ENCODE data around the gene VPS8. TPM values are rescaled to one million over a fixed set of nuclear protein-coding genes. Genes with fewer than 3 reads are reported as not detected.
A peak's percentile ranks its signal among the peaks of the same experiment; 100 is the strongest.

VPS8 gene
- total and polyA plus RNA-seq, 5 donors from 2014 or later: 23.4 to 73.8 (median 26.9) TPM

DNA sequence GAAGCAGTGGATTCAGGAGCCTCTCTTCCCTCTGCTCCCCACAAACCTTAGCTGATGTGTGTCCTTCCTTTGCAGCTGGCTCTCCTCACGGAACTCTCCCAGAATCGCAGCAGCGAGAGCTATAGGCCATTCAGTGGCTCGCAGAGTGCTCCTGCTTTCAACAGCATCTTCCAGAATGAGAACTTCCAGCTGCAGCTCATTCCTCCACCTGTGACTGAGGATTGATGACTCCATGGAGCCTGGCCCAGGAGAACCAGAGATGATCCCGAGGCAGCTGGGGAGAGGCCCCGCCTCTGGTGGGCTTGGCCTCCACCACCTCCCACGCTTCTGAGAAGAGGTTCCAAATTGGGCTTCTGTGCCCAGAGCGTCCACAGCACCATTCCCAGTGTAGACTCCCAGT, 239.8 kb downstream of the VPS8 start:
- Histone ChIP-seq H3K36me3 (ENCODE audit: control insufficient read depth, insufficient read depth, low read length) (peaks cover 62% of the 10 kb centered on the region), H3K9me3 (ENCODE audit: control insufficient read depth in 2 of 2, low read length in 2 of 2) (peaks cover 7 to 8% of the 10 kb centered on the region in 2 experiments), H3K4me3 (ENCODE audit: low read depth, low read length) (no peak overlapping the region), H3K27ac (ENCODE audit: insufficient read depth, low read length, poor library complexity, severe bottlenecking) (no peak overlapping the region), H3K27me3 (ENCODE audit: control insufficient read depth, insufficient read depth, low read length) (no peaks in the 10 kb centered on the region), H3K4me1 (ENCODE audit: control insufficient read depth, insufficient read depth, low read length, poor library complexity, severe bottlenecking) (no peaks in the 10 kb centered on the region)
- H3K9me3 Mint-ChIP-seq: peaks cover under 1 to 34% (median 11%) of the 10 kb centered on the region in 7 donors
- ATAC-seq (ENCODE audit: low read depth in 2 of 2): no peak
- H3K4me1 Mint-ChIP-seq: peaks cover 0 to 2% (median 0%) of the 10 kb centered on the region in 4 donors
- peak overlapping the region in 1 of 3 donors; percentile 15 for H3K27ac Mint-ChIP-seq
- no peak overlapping the region for H3K4me3 Mint-ChIP-seq
- H3K27me3 Mint-ChIP-seq: no peaks in the 10 kb centered on the region
- no peak for DNase-seq
- peaks cover 88% of the 10 kb centered on the region for H3K36me3 Mint-ChIP-seq

DNA sequence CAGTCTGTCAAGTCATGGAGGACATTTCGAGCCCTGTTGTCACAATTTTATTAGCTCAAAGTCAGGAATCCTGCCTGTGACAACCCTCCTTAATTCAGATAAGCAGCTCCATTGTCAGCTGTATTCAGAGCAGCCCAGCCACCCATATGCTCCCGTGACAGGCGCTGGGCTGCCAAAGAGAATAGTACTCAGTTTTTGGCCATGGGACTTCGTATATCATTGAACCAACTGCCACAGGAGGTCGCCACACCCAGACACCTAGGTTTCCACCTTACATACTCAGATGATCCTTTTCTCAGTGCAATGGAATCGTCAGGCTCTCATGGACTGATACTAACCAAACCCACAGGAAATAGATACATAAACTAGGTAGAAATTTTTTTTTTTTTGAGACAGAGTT, 240.7 kb downstream of the VPS8 start:
- DNase-seq (no peak), ATAC-seq (ENCODE audit: low read depth in 2 of 2) (no peak)
- Mint-ChIP-seq H3K27ac (no peak overlapping the region), H3K4me1 (peaks cover 0 to 2% (median 0%) of the 10 kb centered on the region in 4 donors), H3K27me3 (peaks cover 4% of the 10 kb centered on the region), H3K36me3 (peaks cover 80% of the 10 kb centered on the region), H3K4me3 (no peak overlapping the region), H3K9me3 (peaks cover 2 to 42% (median 11%) of the 10 kb centered on the region in 7 donors)
- Histone ChIP-seq H3K27ac (ENCODE audit: insufficient read depth, low read length, poor library complexity, severe bottlenecking) (no peak overlapping the region), H3K27me3 (ENCODE audit: control insufficient read depth, insufficient read depth, low read length) (no peaks in the 10 kb centered on the region), H3K4me1 (ENCODE audit: control insufficient read depth, insufficient read depth, low read length, poor library complexity, severe bottlenecking) (no peaks in the 10 kb centered on the region), H3K36me3 (ENCODE audit: control insufficient read depth, insufficient read depth, low read length) (peaks cover 61% of the 10 kb centered on the region), H3K9me3 (ENCODE audit: control insufficient read depth in 2 of 2, low read length in 2 of 2) (peaks cover 9 to 14% of the 10 kb centered on the region in 2 experiments), H3K4me3 (ENCODE audit: low read depth, low read length) (no peak overlapping the region)

DNA sequence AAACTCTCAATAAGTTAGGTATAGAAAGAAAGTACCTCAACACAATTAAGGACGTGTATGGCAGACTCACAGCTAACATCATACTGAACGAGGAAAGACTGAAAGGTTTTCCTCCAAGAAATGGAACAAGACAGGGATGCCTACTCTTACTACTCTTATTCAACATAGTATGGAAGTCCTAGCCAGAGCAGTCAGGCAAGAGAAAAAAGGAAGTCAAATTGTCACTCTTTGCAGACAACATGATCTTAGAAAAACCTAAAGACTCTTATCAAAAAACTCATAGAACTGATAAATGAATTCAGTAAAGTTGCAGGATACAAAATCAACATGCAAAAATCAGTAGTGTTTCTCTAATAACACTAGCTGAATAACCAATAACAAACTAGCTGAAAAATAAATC, 244.9 kb downstream of the VPS8 start:
- H3K4me3 ChIP-seq (ENCODE audit: low read depth, low read length): no peak overlapping the region
- DNase-seq (no peak), ATAC-seq (ENCODE audit: low read depth in 2 of 2) (no peak)
- no peaks in the 10 kb centered on the region for H3K27me3 ChIP-seq (ENCODE audit: control insufficient read depth, insufficient read depth, low read length)
- Mint-ChIP-seq H3K9me3 (peaks cover 9 to 71% (median 18%) of the 10 kb centered on the region in 7 donors), H3K36me3 (peaks cover 39% of the 10 kb centered on the region), H3K27me3 (peaks cover 4% of the 10 kb centered on the region), H3K4me3 (no peak overlapping the region), H3K27ac (no peak overlapping the region), H3K4me1 (no peaks in the 10 kb centered on the region)
- no peaks in the 10 kb centered on the region for H3K4me1 ChIP-seq (ENCODE audit: control insufficient read depth, insufficient read depth, low read length, poor library complexity, severe bottlenecking)
- H3K9me3 ChIP-seq (ENCODE audit: control insufficient read depth in 2 of 2, low read length in 2 of 2): peaks cover 11 to 20% of the 10 kb centered on the region in 2 experiments
- H3K36me3 ChIP-seq (ENCODE audit: control insufficient read depth, insufficient read depth, low read length): peaks cover 21% of the 10 kb centered on the region
- H3K27ac ChIP-seq (ENCODE audit: insufficient read depth, low read length, poor library complexity, severe bottlenecking): no peak overlapping the region

DNA sequence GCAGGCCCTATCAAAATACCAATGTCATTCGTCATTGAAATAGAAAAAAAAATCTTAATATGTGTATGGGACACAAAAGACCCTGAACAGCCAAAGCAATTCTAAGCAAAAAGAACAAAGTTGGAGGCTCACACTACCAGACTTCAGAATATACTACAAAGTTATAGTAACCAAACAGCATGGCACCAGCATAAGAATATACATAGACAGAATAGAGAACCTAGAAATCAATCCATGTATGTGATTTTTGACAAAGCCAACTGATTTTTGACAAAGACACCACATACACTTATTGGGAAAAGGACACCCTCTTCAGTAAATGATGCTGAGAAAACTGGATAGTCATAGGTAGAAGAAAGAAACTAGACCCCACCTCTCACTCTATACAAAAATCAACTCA, 245.9 kb downstream of the VPS8 start:
- Mint-ChIP-seq H3K4me3 (no peak overlapping the region), H3K9me3 (peaks cover 9 to 64% (median 18%) of the 10 kb centered on the region in 7 donors), H3K36me3 (peaks cover 29% of the 10 kb centered on the region), H3K27ac (peak overlapping the region in 1 of 3 donors; percentile 23), H3K27me3 (peaks cover 4% of the 10 kb centered on the region), H3K4me1 (no peaks in the 10 kb centered on the region)
- peaks cover 11 to 20% of the 10 kb centered on the region in 2 experiments for H3K9me3 ChIP-seq (ENCODE audit: control insufficient read depth in 2 of 2, low read length in 2 of 2)
- H3K27ac ChIP-seq (ENCODE audit: insufficient read depth, low read length, poor library complexity, severe bottlenecking): no peak overlapping the region
- H3K4me1 ChIP-seq (ENCODE audit: control insufficient read depth, insufficient read depth, low read length, poor library complexity, severe bottlenecking): no peaks in the 10 kb centered on the region
- DNase-seq (no peak), ATAC-seq (ENCODE audit: low read depth in 2 of 2) (no peak)
- no peak overlapping the region for H3K4me3 ChIP-seq (ENCODE audit: low read depth, low read length)
- H3K27me3 ChIP-seq (ENCODE audit: control insufficient read depth, insufficient read depth, low read length): no peaks in the 10 kb centered on the region
- H3K36me3 ChIP-seq (ENCODE audit: control insufficient read depth, insufficient read depth, low read length): peaks cover 12% of the 10 kb centered on the region

DNA sequence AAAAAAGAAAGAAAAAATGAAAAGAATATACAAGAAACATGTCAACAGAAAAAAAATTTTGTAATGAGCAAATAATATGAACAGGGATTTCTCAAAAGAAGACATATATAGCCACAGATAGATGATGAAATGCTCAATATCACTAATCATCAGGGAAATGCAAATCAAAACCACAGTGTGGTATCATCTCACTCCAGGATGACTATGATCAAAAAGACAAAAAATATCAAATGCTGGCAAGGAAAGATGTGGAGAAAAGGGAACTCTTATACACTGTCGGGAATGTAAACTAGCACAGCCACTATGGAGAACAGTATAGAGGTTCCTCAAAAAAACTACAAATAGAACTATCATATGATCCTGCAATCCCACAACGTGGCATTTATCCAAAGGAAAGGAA, 246.8 kb downstream of the VPS8 start:
- no peaks in the 10 kb centered on the region for H3K4me1 Mint-ChIP-seq
- Histone ChIP-seq H3K9me3 (ENCODE audit: control insufficient read depth in 2 of 2, low read length in 2 of 2) (peaks cover 11 to 20% of the 10 kb centered on the region in 2 experiments), H3K27ac (ENCODE audit: insufficient read depth, low read length, poor library complexity, severe bottlenecking) (no peak overlapping the region), H3K36me3 (ENCODE audit: control insufficient read depth, insufficient read depth, low read length) (peaks cover 5% of the 10 kb centered on the region), H3K4me1 (ENCODE audit: control insufficient read depth, insufficient read depth, low read length, poor library complexity, severe bottlenecking) (no peaks in the 10 kb centered on the region), H3K4me3 (ENCODE audit: low read depth, low read length) (no peak overlapping the region), H3K27me3 (ENCODE audit: control insufficient read depth, insufficient read depth, low read length) (no peaks in the 10 kb centered on the region)
- H3K27ac Mint-ChIP-seq: no peak overlapping the region
- H3K4me3 Mint-ChIP-seq: no peak overlapping the region
- peaks cover 4% of the 10 kb centered on the region for H3K27me3 Mint-ChIP-seq
- no peak for DNase-seq
- H3K9me3 Mint-ChIP-seq: peaks cover 9 to 58% (median 17%) of the 10 kb centered on the region in 7 donors
- H3K36me3 Mint-ChIP-seq: peaks cover 21% of the 10 kb centered on the region
- ATAC-seq (ENCODE audit: low read depth in 2 of 2): no peak

DNA sequence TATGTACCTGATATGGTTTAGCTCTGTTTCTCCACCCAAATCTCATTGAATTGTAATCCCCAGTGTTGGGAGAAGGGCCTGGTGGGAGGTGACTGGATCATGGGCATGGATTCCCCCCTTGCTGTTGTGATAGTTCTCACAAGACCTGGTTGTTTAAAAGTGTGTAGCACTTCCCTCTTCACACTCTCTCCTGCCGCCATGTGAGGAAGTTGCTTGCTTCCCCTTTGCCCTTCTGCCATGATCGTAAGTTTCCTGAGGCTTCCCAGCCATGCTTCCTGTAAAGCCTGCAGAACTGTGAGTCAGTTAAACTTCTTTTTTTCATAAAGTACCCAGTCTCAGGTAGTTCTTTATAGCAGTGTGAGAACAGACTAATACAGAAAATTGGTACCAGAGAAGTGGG, 247.8 kb downstream of the VPS8 start:
- Mint-ChIP-seq H3K36me3 (peaks cover 11% of the 10 kb centered on the region), H3K4me1 (no peaks in the 10 kb centered on the region), H3K9me3 (peaks cover 9 to 50% (median 17%) of the 10 kb centered on the region in 7 donors), H3K27me3 (peaks cover 4% of the 10 kb centered on the region), H3K4me3 (no peak overlapping the region), H3K27ac (no peak overlapping the region)
- Histone ChIP-seq H3K27ac (ENCODE audit: insufficient read depth, low read length, poor library complexity, severe bottlenecking) (no peak overlapping the region), H3K9me3 (ENCODE audit: control insufficient read depth in 2 of 2, low read length in 2 of 2) (peaks cover 11 to 20% of the 10 kb centered on the region in 2 experiments), H3K4me3 (ENCODE audit: low read depth, low read length) (no peak overlapping the region), H3K27me3 (ENCODE audit: control insufficient read depth, insufficient read depth, low read length) (no peaks in the 10 kb centered on the region), H3K36me3 (ENCODE audit: control insufficient read depth, insufficient read depth, low read length) (no peaks in the 10 kb centered on the region), H3K4me1 (ENCODE audit: control insufficient read depth, insufficient read depth, low read length, poor library complexity, severe bottlenecking) (no peaks in the 10 kb centered on the region)
- ATAC-seq (ENCODE audit: low read depth in 2 of 2) (no peak), DNase-seq (no peak)

DNA sequence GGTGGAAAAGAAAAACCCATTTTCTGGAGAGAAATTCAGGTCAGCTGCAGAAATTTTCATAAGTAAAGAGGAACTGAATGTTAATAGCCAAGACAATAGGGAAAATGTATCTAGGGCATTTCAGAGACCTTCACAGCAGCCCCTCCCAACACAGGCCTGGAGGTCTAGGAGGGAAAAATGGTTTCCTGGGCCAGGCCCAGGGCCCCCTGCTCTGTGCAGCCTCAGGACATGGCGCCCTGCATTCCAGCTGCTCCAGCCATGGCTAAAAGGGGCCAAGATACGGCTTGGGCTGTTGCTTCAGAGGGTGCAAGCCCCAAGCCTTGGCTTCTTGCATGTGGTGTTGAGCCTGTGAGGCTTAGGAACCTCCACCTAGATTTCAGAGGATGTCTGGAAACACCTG, 248.7 kb downstream of the VPS8 start:
- H3K9me3 ChIP-seq (ENCODE audit: control insufficient read depth in 2 of 2, low read length in 2 of 2): peaks cover 11 to 20% of the 10 kb centered on the region in 2 experiments
- no peak overlapping the region for H3K27ac ChIP-seq (ENCODE audit: insufficient read depth, low read length, poor library complexity, severe bottlenecking)
- Mint-ChIP-seq H3K27ac (no peak overlapping the region), H3K27me3 (peaks cover 4% of the 10 kb centered on the region), H3K4me1 (no peaks in the 10 kb centered on the region), H3K36me3 (peaks cover 5% of the 10 kb centered on the region), H3K9me3 (peaks cover 9 to 43% (median 16%) of the 10 kb centered on the region in 7 donors), H3K4me3 (no peak overlapping the region)
- DNase-seq (no peak), ATAC-seq (ENCODE audit: low read depth in 2 of 2) (no peak)
- no peak overlapping the region for H3K4me3 ChIP-seq (ENCODE audit: low read depth, low read length)
- H3K36me3 ChIP-seq (ENCODE audit: control insufficient read depth, insufficient read depth, low read length): no peaks in the 10 kb centered on the region
- no peaks in the 10 kb centered on the region for H3K27me3 ChIP-seq (ENCODE audit: control insufficient read depth, insufficient read depth, low read length)
- H3K4me1 ChIP-seq (ENCODE audit: control insufficient read depth, insufficient read depth, low read length, poor library complexity, severe bottlenecking): no peaks in the 10 kb centered on the region

DNA sequence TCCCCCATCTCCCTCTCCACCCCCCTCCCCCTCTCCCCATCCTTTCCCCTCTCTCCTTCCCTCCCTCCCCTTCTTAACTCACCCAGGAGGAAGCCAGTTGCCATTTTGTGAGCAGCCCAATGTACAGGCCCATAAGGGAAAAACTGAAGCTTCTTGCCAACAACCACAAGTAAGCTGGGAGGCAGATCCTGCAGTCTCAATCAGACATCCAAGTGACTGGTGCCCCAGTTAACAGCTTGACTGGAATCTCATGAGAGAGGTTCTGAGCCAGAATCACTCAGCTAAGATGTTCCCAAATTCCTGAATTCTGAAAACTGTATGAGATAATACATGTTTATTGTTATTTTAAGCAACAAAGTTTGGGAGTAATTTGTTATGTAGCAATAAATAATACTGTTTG, 250.2 kb downstream of the VPS8 start:
- ATAC-seq (ENCODE audit: low read depth in 2 of 2): no peak

More for the DNA sequence above, 250.2 kb downstream of the VPS8 start:
- no peak for DNase-seq
- H3K27ac Mint-ChIP-seq: no peak overlapping the region
- Histone ChIP-seq H3K4me3 (ENCODE audit: low read depth, low read length) (no peak overlapping the region), H3K9me3 (ENCODE audit: control insufficient read depth in 2 of 2, low read length in 2 of 2) (peaks cover 2 to 10% of the 10 kb centered on the region in 2 experiments), H3K4me1 (ENCODE audit: control insufficient read depth, insufficient read depth, low read length, poor library complexity, severe bottlenecking) (no peaks in the 10 kb centered on the region), H3K36me3 (ENCODE audit: control insufficient read depth, insufficient read depth, low read length) (no peaks in the 10 kb centered on the region), H3K27me3 (ENCODE audit: control insufficient read depth, insufficient read depth, low read length) (no peaks in the 10 kb centered on the region), H3K27ac (ENCODE audit: insufficient read depth, low read length, poor library complexity, severe bottlenecking) (no peak overlapping the region)
- peaks cover under 1% of the 10 kb centered on the region for H3K27me3 Mint-ChIP-seq
- no peak overlapping the region for H3K4me3 Mint-ChIP-seq
- peaks cover 7 to 33% (median 9%) of the 10 kb centered on the region in 7 donors for H3K9me3 Mint-ChIP-seq
- H3K36me3 Mint-ChIP-seq: no peaks in the 10 kb centered on the region
- H3K4me1 Mint-ChIP-seq: no peaks in the 10 kb centered on the region

All from CD4-positive, CD25-positive, alpha-beta regulatory T cell (primary cell).